ENCODE measurements around the gene MYOZ1.

- TF ChIP-seq POLR2A (IDR thresholded peaks at IDR 0.05; ENCODE audit: low read length) (no peak), GATA1 (IDR thresholded peaks at IDR 0.05; ENCODE audit: low read depth, low read length) (no peak)
These were observed 3.5 kb upstream of the MYOZ1 start for GRCh38 chr10:73644767-73645166.

All from erythroblast (primary cell).